Measurements from ENCODE around the gene SLC28A3.

Gene SLC28A3

GRCh38 chr9:84230355-84231145, 110.0 kb downstream of the SLC28A3 start:
- DNase-seq = no peak

GRCh38 chr9:84229191-84229590, 111.4 kb downstream of the SLC28A3 start:
- no peak for DNase-seq

- no peak for DNase-seq
Measured at GRCh38 chr9:84228130-84228720, 112.3 kb downstream of the SLC28A3 start.

- no peak for DNase-seq
Measured at GRCh38 chr9:84226126-84226525, 114.4 kb downstream of the SLC28A3 start.
